Mesenchymal stem cell (in vitro differentiated cells and primary cell): Measurements from ENCODE around the gene DTX1.

Experiments
- DNase-seq: peaks from one replicate; pipeline ENCODE4 v3.0.0-alpha.2; 2013
- H2AFZ ChIP-seq: one replicate; pipeline ENCODE4 v1.6.1; 2013; ENCODE audit warnings: low read depth, mild to moderate bottlenecking, control low read depth, inconsistent platforms, low read length, moderate library complexity
- H2AK5ac ChIP-seq: 2 replicates; pipeline ENCODE4 v1.6.1; 2013; ENCODE audit warnings: low read length, moderate library complexity, mild to moderate bottlenecking, inconsistent platforms; ENCODE audit not compliant: severe bottlenecking
- H2BK120ac ChIP-seq: one replicate; pipeline ENCODE4 v1.6.1; 2013; ENCODE audit warnings: low read depth, mild to moderate bottlenecking, inconsistent platforms, low read length, moderate library complexity
- H2BK12ac ChIP-seq, 2 experiments: one replicate each; pipeline ENCODE4 v1.6.1; 2013; ENCODE audit warnings: inconsistent platforms in 2 of 2, low read length in 2 of 2, mild to moderate bottlenecking in 2 of 2, moderate library complexity in 2 of 2, control low read depth in 1 of 2
- H2BK15ac ChIP-seq: one replicate; pipeline ENCODE4 v1.6.1; 2013; ENCODE audit warnings: mild to moderate bottlenecking, low read depth, inconsistent platforms; ENCODE audit not compliant: poor library complexity, severe bottlenecking
- H2BK5ac ChIP-seq: 2 replicates; pipeline ENCODE4 v1.6.1; 2013; ENCODE audit warnings: low read depth, mild to moderate bottlenecking, low read length, control low read depth, inconsistent platforms; ENCODE audit not compliant: poor library complexity, severe bottlenecking
- H3K14ac ChIP-seq, 2 experiments: one replicate each; pipeline ENCODE4 v1.6.1; 2013; ENCODE audit warnings: inconsistent platforms in 2 of 2, low read length in 2 of 2, control low read depth in 1 of 2, mild to moderate bottlenecking in 1 of 2, moderate library complexity in 1 of 2
- H3K18ac ChIP-seq, 2 experiments: one replicate each; pipeline ENCODE4 v1.6.1; 2013; ENCODE audit warnings: inconsistent platforms in 2 of 2, low read length in 2 of 2, control low read depth in 1 of 2, low read depth in 1 of 2, mild to moderate bottlenecking in 1 of 2
- H3K23ac ChIP-seq, 2 experiments: one replicate each; pipeline ENCODE4 v1.6.1; 2013; ENCODE audit warnings: inconsistent platforms in 2 of 2, low read length in 2 of 2, mild to moderate bottlenecking in 2 of 2, moderate library complexity in 2 of 2, control low read depth in 1 of 2
- H3K27ac ChIP-seq: 2 replicates; pipeline ENCODE4 v1.5.1; 2013; ENCODE audit warnings: mild to moderate bottlenecking, moderate library complexity, low read length, control low read depth, inconsistent platforms; ENCODE audit not compliant: poor library complexity, severe bottlenecking
- H3K27me3 ChIP-seq, 2 experiments: 2 replicates each; pipeline versions ENCODE4 v1.6.1 to v1.7.0; 2013; ENCODE audit warnings: low read length in 2 of 2, mild to moderate bottlenecking in 2 of 2, moderate library complexity in 2 of 2, control low read depth in 1 of 2, inconsistent platforms in 1 of 2; ENCODE audit not compliant: control insufficient read depth in 1 of 2, insufficient read depth in 1 of 2
- H3K36me3 ChIP-seq, 2 experiments: 2 replicates each; pipeline versions ENCODE4 v1.6.1 to v1.7.0; 2013; ENCODE audit warnings: low read length in 2 of 2, control low read depth in 1 of 2, inconsistent platforms in 1 of 2, low read depth in 1 of 2, mild to moderate bottlenecking in 1 of 2; ENCODE audit not compliant: insufficient read depth in 2 of 2, control insufficient read depth in 1 of 2
- H3K4ac ChIP-seq, 2 experiments: one replicate each; pipeline ENCODE4 v1.6.1; 2013; ENCODE audit warnings: inconsistent platforms in 2 of 2, low read length in 2 of 2, mild to moderate bottlenecking in 2 of 2, moderate library complexity in 2 of 2, control low read depth in 1 of 2, low read depth in 1 of 2
- H3K4me1 ChIP-seq: 2 replicates; pipeline ENCODE4 v1.6.1; 2013; ENCODE audit warnings: low read depth, low read length, control low read depth; ENCODE audit not compliant: control insufficient read depth, insufficient read depth
- H3K4me2 ChIP-seq: 2 replicates; pipeline ENCODE4 v1.6.1; 2013; ENCODE audit warnings: low read length, mild to moderate bottlenecking, inconsistent platforms; ENCODE audit not compliant: poor library complexity, severe bottlenecking
- H3K4me3 ChIP-seq, 2 experiments: 2 replicates each; pipeline versions ENCODE4 v1.5.1 to v1.7.0; 2013; ENCODE audit warnings: low read length in 2 of 2, mild to moderate bottlenecking in 2 of 2, control low read depth in 1 of 2, low read depth in 1 of 2; ENCODE audit not compliant: insufficient read depth in 1 of 2
- H3K79me1 ChIP-seq: replicated peaks from 2 replicates; pipeline ENCODE4 v1.6.1; 2013; ENCODE audit warnings: mild to moderate bottlenecking, control low read depth, low read length, inconsistent platforms; ENCODE audit not compliant: poor library complexity, severe bottlenecking
- H3K9ac ChIP-seq: 2 replicates; pipeline ENCODE4 v1.7.0; 2013; ENCODE audit warnings: mild to moderate bottlenecking, low read length, moderate library complexity
- H3K9me3 ChIP-seq: 2 replicates; pipeline ENCODE4 v1.7.0; 2013; ENCODE audit warnings: mild to moderate bottlenecking, low read length; ENCODE audit not compliant: control insufficient read depth
- H4K8ac ChIP-seq: one replicate; pipeline ENCODE4 v1.6.1; 2013; ENCODE audit warnings: inconsistent platforms, mild to moderate bottlenecking, low read length, moderate library complexity
- H4K91ac ChIP-seq: one replicate; pipeline ENCODE4 v1.6.1; 2013; ENCODE audit warnings: mild to moderate bottlenecking, low read length, inconsistent platforms
- WGBS: methylation state at CpG from one replicate; pipeline ENCODE4 v1.1.7; 2013; ENCODE audit warnings: mixed read lengths; 5-methylcytosine and 5-hydroxymethylcytosine counted together

Gene DTX1

GRCh38 chr12:113062502-113063395 is 6.2 kb downstream of the DTX1 start:
- no peaks in the 10 kb centered on the region for H3K9me3 ChIP-seq
- no peak overlapping the region for H3K4me3 ChIP-seq
- no peak overlapping the region for H3K4ac ChIP-seq
- H3K4me2 ChIP-seq = no peak overlapping the region
- H2AK5ac ChIP-seq = no peak overlapping the region
- no peak for DNase-seq
- WGBS = 61% methylated on average over 18 of the region's 23 CpGs
- no peak overlapping the region for H3K9ac ChIP-seq
- H2BK5ac ChIP-seq = no peak overlapping the region
- peaks cover 11% of the 10 kb centered on the region for H3K4me1 ChIP-seq
- H3K27ac ChIP-seq = no peak overlapping the region
- H4K91ac ChIP-seq = no peak overlapping the region
- H3K36me3 ChIP-seq = no peaks in the 10 kb centered on the region
- no peak overlapping the region for H2BK12ac ChIP-seq
- H3K14ac ChIP-seq = no peak overlapping the region
- H2AFZ ChIP-seq = no peak overlapping the region
- no peak overlapping the region for H3K23ac ChIP-seq
- H2BK120ac ChIP-seq = no peak overlapping the region
- no peaks in the 10 kb centered on the region for H3K79me1 ChIP-seq
- H2BK15ac ChIP-seq = no peak overlapping the region
- no peak overlapping the region for H3K18ac ChIP-seq
- no peak overlapping the region for H4K8ac ChIP-seq
- peaks cover 64 to 92% of the 10 kb centered on the region in 2 experiments for H3K27me3 ChIP-seq

- Histone ChIP-seq H3K4ac (no peak overlapping the region), H4K91ac (no peak overlapping the region), H2BK120ac (no peak overlapping the region), H2AK5ac (no peak overlapping the region), H3K9ac (no peak overlapping the region), H3K23ac (no peak overlapping the region), H3K79me1 (no peaks in the 10 kb centered on the region), H3K4me2 (no peak overlapping the region), H2BK15ac (no peak overlapping the region), H4K8ac (no peak overlapping the region), H2AFZ (no peak overlapping the region), H2BK5ac (no peak overlapping the region), H2BK12ac (no peak overlapping the region), H3K4me1 (peaks cover 11% of the 10 kb centered on the region), H3K14ac (no peak overlapping the region), H3K18ac (no peak overlapping the region), H3K27ac (no peak overlapping the region), H3K36me3 (no peaks in the 10 kb centered on the region), H3K9me3 (no peaks in the 10 kb centered on the region), H3K4me3 (no peak overlapping the region), H3K27me3 (peaks cover 62 to 91% of the 10 kb centered on the region in 2 experiments)
- 78% methylated on average over 9 of the region's 9 CpGs for WGBS
- DNase-seq = no peak
These were observed 7.1 kb downstream of the DTX1 start for GRCh38 chr12:113063396-113064350.

- Histone ChIP-seq H3K18ac (no peak overlapping the region), H2BK5ac (no peak overlapping the region), H3K14ac (no peak overlapping the region), H3K4ac (no peak overlapping the region), H3K4me1 (peaks cover 14% of the 10 kb centered on the region), H3K36me3 (no peaks in the 10 kb centered on the region), H3K27ac (no peak overlapping the region), H2AK5ac (no peak overlapping the region), H3K4me2 (no peak overlapping the region), H2BK120ac (no peak overlapping the region), H3K9me3 (no peaks in the 10 kb centered on the region), H3K79me1 (no peaks in the 10 kb centered on the region), H2AFZ (no peak overlapping the region), H4K8ac (no peak overlapping the region), H2BK15ac (no peak overlapping the region), H4K91ac (no peak overlapping the region), H3K9ac (no peak overlapping the region), H3K23ac (no peak overlapping the region), H3K27me3 (peaks cover 60 to 91% of the 10 kb centered on the region in 2 experiments), H3K4me3 (no peak overlapping the region), H2BK12ac (no peak overlapping the region)
- 83% methylated on average over 4 of the region's 5 CpGs for WGBS
- DNase-seq = no peak
These were observed 8.0 kb downstream of the DTX1 start for GRCh38 chr12:113064395-113065125.
